ENCODE data around the gene AIRE. TPM values are rescaled to one million over a fixed set of nuclear protein-coding genes. Genes with fewer than 3 reads are reported as not detected.

AIRE gene
- polyA plus RNA-seq, 1 donor from 2014 or later, result not detected

GRCh38 chr21:44289381-44290010 lies 3.8 kb downstream of the AIRE start:
- TF ChIP-seq POLR2AphosphoS5 (IDR thresholded peaks at IDR 0.05) (no peak), RAD21 (conservative IDR thresholded peaks at IDR 0.05) (no peak), EZH2 (IDR thresholded peaks at IDR 0.05; ENCODE audit: borderline replicate concordance, insufficient read depth, low read length, poor library complexity, severe bottlenecking) (no peak), EP300 (conservative IDR thresholded peaks at IDR 0.05; ENCODE audit: poor library complexity, severe bottlenecking) (no peak), REST (IDR thresholded peaks at IDR 0.05; ENCODE audit: borderline replicate concordance) (no peak), CTCF (IDR thresholded peaks at IDR 0.05; ENCODE audit: poor library complexity, severe bottlenecking) (no peak), TAF1 (IDR thresholded peaks at IDR 0.05; ENCODE audit: low read depth) (no peak), SMC3 (conservative IDR thresholded peaks at IDR 0.05; ENCODE audit: poor library complexity) (no peak), MXI1 (conservative IDR thresholded peaks at IDR 0.05; ENCODE audit: poor library complexity, severe bottlenecking) (no peak)
- Histone ChIP-seq H3K27ac (ENCODE audit: low read length) (no peak overlapping the region), H3K9me2 (ENCODE audit: insufficient read depth, low read length) (no peaks in the 10 kb centered on the region), H3K36me3 (ENCODE audit: insufficient read depth, low read length) (no peaks in the 10 kb centered on the region), H3K27me3 (ENCODE audit: insufficient read depth, low read depth, low read length) (peaks cover 13% of the 10 kb centered on the region), H2AFZ (ENCODE audit: low read depth, low read length) (no peak overlapping the region), H4K20me1 (ENCODE audit: insufficient read depth) (no peaks in the 10 kb centered on the region), H3F3A (ENCODE audit: insufficient read depth, low read length, poor library complexity, severe bottlenecking) (no peaks in the 10 kb centered on the region), H3K4me3 (ENCODE audit: low read length) (no peak overlapping the region), H3K79me2 (replicated peaks; ENCODE audit: insufficient read depth, low read length) (no peaks in the 10 kb centered on the region), H3K9ac (ENCODE audit: low read length) (no peak overlapping the region), H3K9me3 (ENCODE audit: low read length) (no peaks in the 10 kb centered on the region), H3K4me2 (ENCODE audit: low read length) (no peak overlapping the region)

DNA sequence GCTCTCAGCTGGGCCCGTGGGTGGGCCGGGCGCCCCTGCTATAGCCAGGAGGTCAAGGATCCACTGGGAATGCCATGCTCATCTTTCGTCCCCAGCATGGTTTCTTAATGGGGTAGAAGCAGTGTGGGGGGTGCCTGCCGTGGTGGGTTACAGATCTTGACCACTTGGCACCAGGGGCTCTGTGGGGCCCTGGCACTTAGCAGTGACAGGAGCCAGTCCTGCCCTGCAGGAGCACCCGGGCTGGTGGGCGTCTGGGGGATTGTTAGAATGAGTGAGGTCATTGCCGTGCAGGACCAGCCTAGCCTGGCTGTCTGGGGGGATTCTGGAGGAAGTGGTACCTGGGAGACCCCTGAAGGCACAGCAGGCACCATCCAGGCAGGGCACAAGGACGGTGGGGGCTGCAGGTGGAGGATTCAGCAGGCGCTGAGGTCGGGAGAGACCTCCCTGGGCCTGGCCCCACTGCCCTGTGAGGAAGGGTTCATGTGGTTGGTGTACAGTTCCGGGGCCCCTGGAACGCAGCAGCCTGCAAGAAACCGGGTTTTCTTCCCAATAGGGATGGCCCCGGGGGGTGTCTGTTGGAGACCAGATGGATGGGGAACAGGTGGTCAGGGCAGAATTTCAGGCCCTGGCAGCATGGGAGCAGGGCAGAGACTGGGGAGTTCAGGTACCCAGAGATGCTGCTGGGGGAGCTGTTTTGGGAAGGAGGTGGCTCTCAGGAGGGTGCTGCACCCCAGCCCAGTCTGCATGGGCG lies 4.8 kb downstream of the AIRE start:
- Histone ChIP-seq H3K27ac (ENCODE audit: low read length) (no peak overlapping the region), H3F3A (ENCODE audit: insufficient read depth, low read length, poor library complexity, severe bottlenecking) (no peaks in the 10 kb centered on the region), H4K20me1 (ENCODE audit: insufficient read depth) (no peaks in the 10 kb centered on the region), H2AFZ (ENCODE audit: low read depth, low read length) (no peak overlapping the region), H3K79me2 (replicated peaks; ENCODE audit: insufficient read depth, low read length) (no peaks in the 10 kb centered on the region), H3K9me3 (ENCODE audit: low read length) (no peaks in the 10 kb centered on the region), H3K9me2 (ENCODE audit: insufficient read depth, low read length) (no peaks in the 10 kb centered on the region), H3K9ac (ENCODE audit: low read length) (no peak overlapping the region), H3K4me2 (ENCODE audit: low read length) (no peak overlapping the region), H3K4me3 (ENCODE audit: low read length) (no peak overlapping the region), H3K27me3 (ENCODE audit: insufficient read depth, low read depth, low read length) (peaks cover 9% of the 10 kb centered on the region), H3K36me3 (ENCODE audit: insufficient read depth, low read length) (no peaks in the 10 kb centered on the region)
- TF ChIP-seq POLR2AphosphoS5 (IDR thresholded peaks at IDR 0.05) (no peak), REST (IDR thresholded peaks at IDR 0.05; ENCODE audit: borderline replicate concordance) (no peak), CTCF (IDR thresholded peaks at IDR 0.05; ENCODE audit: poor library complexity, severe bottlenecking) (no peak), EP300 (conservative IDR thresholded peaks at IDR 0.05; ENCODE audit: poor library complexity, severe bottlenecking) (no peak), EZH2 (IDR thresholded peaks at IDR 0.05; ENCODE audit: borderline replicate concordance, insufficient read depth, low read length, poor library complexity, severe bottlenecking) (no peak), RAD21 (conservative IDR thresholded peaks at IDR 0.05) (no peak), SMC3 (conservative IDR thresholded peaks at IDR 0.05; ENCODE audit: poor library complexity) (no peak), MXI1 (conservative IDR thresholded peaks at IDR 0.05; ENCODE audit: poor library complexity, severe bottlenecking) (no peak), TAF1 (IDR thresholded peaks at IDR 0.05; ENCODE audit: low read depth) (no peak)
